Body of pancreas (tissue), 4 donors: ENCODE results near the gene STK35. TPM values are rescaled to one million over a fixed set of nuclear protein-coding genes. Genes with fewer than 3 reads are reported as not detected.

Source experiments
- ATAC-seq: fragments of 150-250 bp; one replicate; pipeline ENCODE4 v1.9.1; 2016
- DNase-seq, 4 donors: peaks; one replicate each; pipeline ENCODE4 v3.0.0-alpha.2; 2019
- H3K27ac ChIP-seq, 4 donors: fragments of 200-600 bp; sonication (generic); 1 replicate in 3 of 4; 2 replicates in 1 of 4; pipeline versions ENCODE4 v1.5.1 to v1.6.1; 2016 to 2019; ENCODE audit warnings: mild to moderate bottlenecking in 1 of 4, mixed read lengths in 1 of 4, moderate library complexity in 1 of 4
- H3K27me3 ChIP-seq, 2 donors: fragments of 200-600 bp; sonication (generic); one replicate each; pipeline ENCODE4 v1.6.0; 2016; ENCODE audit warnings: mild to moderate bottlenecking in 1 of 2
- H3K36me3 ChIP-seq, 2 donors: fragments of 200-600 bp; sonication (generic); replicated peaks in 1 of 2; 2 replicates each; pipeline ENCODE4 v1.5.1; 2016; ENCODE audit warnings: low read depth in 2 of 2; ENCODE audit not compliant: insufficient read depth in 1 of 2
- H3K4me1 ChIP-seq: fragments of 200-600 bp; sonication (generic); one replicate; pipeline ENCODE4 v1.6.0; 2016
- H3K4me3 ChIP-seq, 2 donors: fragments of 200-600 bp; sonication (generic); 1 replicate in 1 of 2; 2 replicates in 1 of 2; pipeline ENCODE4 v1.5.1; 2016 to 2019
- H3K9me3 ChIP-seq, 3 donors: fragments of 200-600 bp; sonication (generic); 1 replicate in 2 of 3; 2 replicates in 1 of 3; pipeline ENCODE4 v1.5.1; 2016
- CTCF ChIP-seq, 7 experiments: fragments of 450-650 bp in 4 of 7; fragments of 200-600 bp in 3 of 7; sonication (generic) in 3 of 7; IDR thresholded peaks; one replicate each; pipeline ENCODE4 v1.5.1; 2016 to 2019; ENCODE audit warnings: antibody characterized with exemption in 7 of 7
- POLR2A ChIP-seq, 3 donors: fragments of 450-650 bp; IDR thresholded peaks; one replicate each; pipeline ENCODE4 v1.6.1; 2016; ENCODE audit warnings: antibody characterized with exemption in 3 of 3, mild to moderate bottlenecking in 2 of 3
- WGBS, 2 donors: methylation state at CpG; one replicate each; pipeline ENCODE4 v1.1.5; 2017; 5-methylcytosine and 5-hydroxymethylcytosine counted together
- intact Hi-C: fragments of 100-400 bp; cut with DNase I; formaldehyde crosslinking; loops from one replicate; pipeline ENCODE4 v1.15.1; 2023
- total RNA-seq, 2 donors: library from RNA; depleted of rRNA; stranded (reverse); fragments of >200 nt; gene quantifications; one replicate each; pipeline ENCODE4 v1.1.0, GENCODE V29; 2016

The STK35 gene
- total RNA-seq, 2 donors from 2014 or later, result 8.6 to 22.7 TPM

- DNase-seq (no peak), ATAC-seq (no peak)
- intact Hi-C loops, result no loop called here
- Histone ChIP-seq H3K27me3 (no peaks in the 10 kb centered on the region), H3K4me1 (no peaks in the 10 kb centered on the region), H3K27ac (no peak overlapping the region), H3K36me3 (no peaks in the 10 kb centered on the region), H3K4me3 (no peak overlapping the region), H3K9me3 (no peaks in the 10 kb centered on the region)
- 36 to 44% methylated on average over 5 of the region's 5 CpGs for WGBS, 2 donors
- TF ChIP-seq POLR2A (IDR thresholded peaks at IDR 0.05) (no peak), CTCF (IDR thresholded peaks at IDR 0.05) (no peak)
Measured at GRCh38 chr20:2084703-2085102, 16.9 kb upstream of the STK35 start.

DNA sequence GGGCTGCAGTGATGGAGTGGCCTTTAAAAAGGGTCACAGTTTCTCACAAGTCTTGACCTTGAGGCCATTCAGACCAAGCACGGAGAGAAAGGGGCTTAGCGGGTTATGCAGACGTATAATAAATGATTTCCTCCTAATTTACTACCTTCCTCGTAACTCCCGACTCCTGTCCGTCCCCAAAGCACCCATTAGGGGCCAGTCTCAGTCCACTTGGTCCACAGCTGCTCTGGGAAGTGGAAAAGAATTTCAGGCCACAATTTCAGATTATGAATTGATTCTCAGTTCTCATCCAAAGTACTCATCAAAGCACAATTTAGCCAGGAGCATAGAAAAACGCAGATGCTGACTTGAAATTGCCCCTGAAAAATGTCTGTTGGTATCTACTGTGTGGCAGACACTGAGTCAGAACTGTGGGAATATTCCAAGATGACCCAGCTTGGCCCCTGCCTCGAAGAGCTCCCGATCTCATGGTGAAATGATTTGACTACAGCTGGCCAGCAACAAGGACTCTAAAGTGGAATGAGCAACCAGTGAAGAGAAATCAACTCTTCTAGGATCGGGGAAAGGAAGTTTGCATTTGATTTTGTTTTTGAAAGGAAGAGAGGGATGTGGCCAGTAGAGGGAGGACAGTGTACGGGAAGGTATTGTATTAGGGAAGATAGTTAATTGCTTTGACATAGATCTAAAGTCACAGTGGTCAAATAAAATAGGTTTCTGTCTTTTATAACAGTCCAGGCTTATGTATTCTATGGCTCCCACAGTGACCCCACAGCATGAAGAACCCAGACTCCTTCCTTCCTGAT is 15.2 kb upstream of the STK35 start:
- Histone ChIP-seq H3K27me3 (no peaks in the 10 kb centered on the region), H3K36me3 (no peaks in the 10 kb centered on the region), H3K4me3 (no peak overlapping the region), H3K9me3 (no peaks in the 10 kb centered on the region), H3K4me1 (no peaks in the 10 kb centered on the region), H3K27ac (no peak overlapping the region)
- WGBS, 2 donors, result 31 to 35% methylated on average over 11 of the region's 11 CpGs
- no peak for TF ChIP-seq CTCF (IDR thresholded peaks at IDR 0.05)
- TF ChIP-seq POLR2A (IDR thresholded peaks at IDR 0.05), result no peak
- ATAC-seq (no peak), DNase-seq (no peak)
- intact Hi-C loops, result no loop called here

GRCh38 chr20:2086980-2087377 is 14.6 kb upstream of the STK35 start:
- Histone ChIP-seq H3K4me3 (no peak overlapping the region), H3K36me3 (no peaks in the 10 kb centered on the region)

DNA sequence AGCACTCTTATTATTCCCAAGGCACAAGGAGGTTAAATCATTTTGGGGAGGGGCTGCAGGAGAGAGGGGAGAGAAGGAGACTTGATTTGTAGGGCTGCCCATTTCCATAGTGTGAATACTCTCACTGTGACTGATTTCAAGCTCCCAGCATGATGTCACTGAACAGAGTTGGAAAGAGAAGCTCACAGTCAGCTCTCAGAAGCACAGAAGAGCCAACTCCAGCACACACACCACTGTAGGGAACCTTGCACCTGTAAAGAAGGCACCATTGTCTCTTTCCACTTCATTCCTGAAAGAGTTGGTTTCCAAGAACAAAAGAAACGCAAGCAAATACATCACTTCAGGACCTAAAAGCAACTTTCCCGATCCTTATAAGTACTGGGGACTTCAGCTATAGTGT is 12.7 kb upstream of the STK35 start:
- no peak overlapping the region for H3K4me3 ChIP-seq
- no peak overlapping the region for H3K27ac ChIP-seq
- no peaks in the 10 kb centered on the region for H3K9me3 ChIP-seq
- DNase-seq (no peak), ATAC-seq (no peak)
- intact Hi-C loops, result no loop called here
- TF ChIP-seq CTCF (IDR thresholded peaks at IDR 0.05) (no peak), POLR2A (IDR thresholded peaks at IDR 0.05) (no peak)
- 16 to 17% methylated on average over 2 of the region's 2 CpGs for WGBS, 2 donors
- H3K27me3 ChIP-seq, result peaks cover 0 to 5% of the 10 kb centered on the region in 2 donors
- no peaks in the 10 kb centered on the region for H3K4me1 ChIP-seq
- no peaks in the 10 kb centered on the region for H3K36me3 ChIP-seq

More at GRCh38 chr20:2086980-2087377, 14.6 kb upstream of the STK35 start:
- intact Hi-C loops, result no loop called here
- WGBS, 2 donors, result 39 to 54% methylated on average over 2 of the region's 2 CpGs
- ATAC-seq, result no peak
- Histone ChIP-seq H3K9me3 (no peaks in the 10 kb centered on the region), H3K4me1 (no peaks in the 10 kb centered on the region), H3K27ac (no peak overlapping the region), H3K27me3 (no peaks in the 10 kb centered on the region)
- DNase-seq, result no peak
- TF ChIP-seq POLR2A (IDR thresholded peaks at IDR 0.05) (no peak), CTCF (IDR thresholded peaks at IDR 0.05) (no peak)

DNA sequence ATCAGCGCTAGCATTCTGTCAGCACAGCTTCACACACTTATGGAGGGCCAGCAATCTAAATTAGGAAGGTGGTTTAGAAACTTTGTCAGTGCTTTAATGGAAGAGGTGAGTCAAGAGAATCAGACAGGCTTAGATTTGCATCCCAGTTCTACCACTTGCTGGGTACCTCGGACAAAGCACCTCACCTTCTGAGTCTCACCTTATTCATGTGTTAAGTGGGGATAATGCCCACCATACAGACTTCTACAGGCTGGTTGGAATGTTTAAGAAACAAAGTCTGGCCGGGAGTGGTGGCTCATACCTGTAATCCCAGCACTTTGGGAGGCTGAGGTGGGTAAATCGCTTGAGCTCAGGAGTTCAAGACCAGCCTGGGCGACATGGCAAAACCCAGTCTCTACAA is 12.2 kb upstream of the STK35 start:
- TF ChIP-seq POLR2A (IDR thresholded peaks at IDR 0.05) (no peak), CTCF (IDR thresholded peaks at IDR 0.05) (no peak)
- no peak overlapping the region for H3K27ac ChIP-seq
- ATAC-seq (no peak), DNase-seq (no peak)
- 53 to 55% methylated on average over 5 of the region's 5 CpGs for WGBS, 2 donors
- H3K27me3 ChIP-seq, result peaks cover 0 to 5% of the 10 kb centered on the region in 2 donors
- H3K4me1 ChIP-seq, result no peaks in the 10 kb centered on the region
- no peak overlapping the region for H3K4me3 ChIP-seq
- H3K9me3 ChIP-seq, result no peaks in the 10 kb centered on the region
- intact Hi-C loops, result no loop called here
- H3K36me3 ChIP-seq, result no peaks in the 10 kb centered on the region
